ENCODE results near the gene BRPF1.

- TF ChIP-seq CTCF (IDR thresholded peaks at IDR 0.05) (no peak), POLR2A (IDR thresholded peaks at IDR 0.05) (no peak), POLR2AphosphoS5 (IDR thresholded peaks at IDR 0.05) (no peak)
Measured at GRCh38 chr3:9710174-9710739, 21.3 kb upstream of the BRPF1 start.
